GM19238 (cell line): Measurements from ENCODE around the gene ATP2C1.
A peak's percentile ranks its signal among the peaks of the same experiment; 100 is the strongest.
"Not testable (repeated sequence)": the region's sequence is repeated elsewhere in the genome, so short reads cannot be mapped to it uniquely, and the experiment has no call there.

Experiments
- DNase-seq: peaks from one replicate; pipeline ENCODE4 v3.0.0; 2011; ENCODE audit warnings: low spot score; ENCODE audit not compliant: insufficient read length

Gene ATP2C1

GRCh38 chr3:130893376-130894129 lies at the start of gene ATP2C1:
Gene ATP2C1, plus strand, starts transcription at chr3:130894084. Its CDS starts 686 bp downstream, at chr3:130894770.
- DNase-seq = peak; percentile 79

GRCh38 chr3:130844462-130844861 lies 49.4 kb upstream of the ATP2C1 start:
- DNase-seq = no peak

GRCh38 chr3:130846181-130846580 lies 47.7 kb upstream of the ATP2C1 start:
- no peak for DNase-seq

DNA sequence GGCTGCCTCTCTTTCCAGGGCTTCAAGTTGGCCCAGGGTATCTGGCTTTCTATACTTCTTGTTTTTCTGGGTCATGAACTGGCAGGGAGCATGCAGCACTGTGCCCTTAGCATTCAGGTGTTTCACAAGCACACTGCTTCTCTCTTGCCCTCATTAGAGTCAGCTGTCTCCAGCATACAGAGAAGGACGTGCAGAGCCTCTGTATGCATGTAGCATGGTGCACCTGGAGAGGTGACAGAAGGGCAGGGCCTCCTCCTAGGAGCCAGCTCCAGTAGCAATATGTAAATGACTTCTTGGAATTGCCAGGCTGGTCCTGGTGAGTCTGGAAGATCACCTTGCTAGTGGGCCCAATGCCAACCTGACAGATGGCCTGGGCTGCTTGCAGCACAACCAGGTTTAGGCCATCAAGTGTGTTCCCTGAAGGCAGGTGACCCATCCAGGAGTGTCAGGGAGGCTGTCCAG lies 44.8 kb upstream of the ATP2C1 start:
- no peak for DNase-seq

DNA sequence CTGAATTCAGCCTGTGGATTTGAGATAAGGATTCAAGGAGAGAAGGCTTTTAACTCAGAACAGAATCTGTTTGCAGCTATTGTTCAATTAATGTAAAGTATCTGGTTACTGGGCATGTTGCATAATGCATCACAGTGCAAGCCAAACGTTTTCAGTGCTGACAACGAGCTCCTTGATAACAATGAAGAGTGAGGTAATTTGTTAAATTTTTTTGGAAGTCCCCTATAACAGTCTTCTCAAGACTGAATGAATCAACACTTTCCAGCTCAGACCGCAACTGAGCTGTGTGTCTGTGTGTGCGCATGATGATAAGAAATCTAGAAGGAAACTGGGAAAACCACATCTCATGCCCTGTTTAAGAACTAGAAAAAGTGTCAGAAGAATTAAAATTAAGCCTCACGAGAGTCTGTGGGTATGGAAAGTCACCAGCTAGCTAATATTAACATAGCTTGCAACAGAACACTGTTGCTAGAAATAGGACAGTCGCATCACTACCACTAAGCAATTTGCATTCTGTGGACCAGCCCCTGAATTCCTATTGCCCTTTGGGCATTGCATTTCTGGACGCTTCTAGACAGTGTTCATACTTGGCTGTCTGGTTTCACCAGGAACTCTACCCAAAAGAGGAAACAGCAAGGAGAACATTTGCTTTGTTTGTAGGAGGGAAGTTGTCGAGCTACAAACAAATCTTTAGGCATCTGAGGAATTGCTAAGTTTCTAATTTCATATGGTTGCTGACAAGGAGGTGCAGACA lies 43.7 kb upstream of the ATP2C1 start:
- DNase-seq = no peak

DNA sequence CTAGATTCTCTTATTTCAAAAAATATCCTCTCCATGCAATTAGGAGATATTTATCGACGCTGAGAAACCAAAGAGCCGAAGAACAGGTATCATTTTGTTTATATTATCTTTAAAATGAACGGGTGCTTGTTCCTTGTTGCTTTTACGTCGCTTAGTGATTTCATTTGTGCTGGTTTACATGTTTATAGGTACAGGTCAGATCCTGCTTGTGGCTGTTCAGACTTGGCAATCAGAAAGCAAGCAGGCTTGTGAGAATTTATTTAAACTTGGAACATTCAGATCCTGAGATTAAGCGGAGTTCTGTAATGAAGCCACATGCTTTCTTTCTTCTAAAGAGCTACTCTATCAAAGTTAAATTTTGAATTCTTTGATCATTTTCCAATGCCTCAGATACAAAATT lies 43.0 kb upstream of the ATP2C1 start:
- no peak for DNase-seq

- DNase-seq = no peak
Observed at GRCh38 chr3:130851277-130851676, 42.6 kb upstream of the ATP2C1 start.

- DNase-seq = no peak
Observed at GRCh38 chr3:130853581-130853980, 40.3 kb upstream of the ATP2C1 start.

DNA sequence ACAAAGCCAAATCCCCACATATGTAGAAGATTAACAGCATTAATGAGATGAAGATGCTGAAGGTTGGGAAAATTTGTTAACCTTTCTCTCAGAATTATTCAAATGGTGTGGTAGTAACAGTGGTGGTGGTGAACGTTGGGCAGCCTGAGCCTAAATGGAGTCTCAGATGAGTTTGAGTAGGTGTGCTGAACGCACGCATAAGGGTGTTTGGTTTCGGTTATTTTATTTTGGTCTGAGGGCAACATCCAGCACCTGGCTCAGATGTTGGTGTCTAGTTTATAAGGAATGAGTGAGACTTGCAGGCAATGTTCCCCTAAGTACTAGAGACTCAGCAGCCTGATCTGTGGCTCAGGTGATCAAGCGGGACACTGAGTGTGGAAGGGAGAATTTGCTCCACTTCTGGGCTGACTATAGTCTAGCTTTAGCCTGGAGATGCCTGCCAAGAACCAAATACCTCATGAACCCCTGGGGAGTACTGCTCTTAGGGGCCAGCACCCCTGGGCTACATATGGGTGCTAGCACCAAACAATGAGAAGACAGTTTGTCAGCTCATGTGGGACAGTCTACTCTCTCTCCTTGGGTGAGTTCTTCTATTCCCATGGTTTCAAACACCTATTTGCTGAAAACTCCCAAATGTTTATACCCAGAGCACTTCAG lies 39.5 kb upstream of the ATP2C1 start:
- no peak for DNase-seq

DNA sequence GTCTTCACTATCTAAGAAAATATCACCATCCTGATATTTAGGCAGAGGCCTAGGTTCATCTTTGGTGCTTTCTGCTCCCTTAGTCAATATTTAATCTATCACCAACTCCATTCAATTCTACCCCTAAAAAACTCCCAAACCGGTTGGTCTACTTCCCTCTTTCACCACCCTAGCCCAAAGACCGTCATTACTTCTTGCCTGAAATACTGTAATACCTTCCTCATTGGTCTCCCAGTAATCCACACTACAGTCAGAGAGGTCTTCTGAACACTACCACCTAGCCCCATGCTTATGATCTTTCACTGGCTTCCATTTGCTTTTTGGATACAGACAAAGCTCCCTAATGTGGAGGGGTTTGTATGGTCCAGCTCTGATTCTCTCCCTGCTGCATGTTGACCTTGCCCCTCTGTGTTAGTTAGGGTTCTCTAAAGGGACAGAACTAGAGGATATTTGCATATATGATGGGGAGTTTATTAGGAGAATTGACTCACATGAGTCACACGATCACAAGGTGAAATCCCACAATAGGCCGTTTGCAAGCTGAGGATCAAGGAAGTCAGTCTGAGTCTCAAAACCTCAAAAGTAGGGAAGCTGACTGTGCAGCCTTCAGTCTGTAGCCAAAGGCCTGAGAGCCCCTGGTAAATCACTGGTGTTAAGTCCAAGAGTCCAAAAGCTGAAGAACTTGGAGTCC lies 36.4 kb upstream of the ATP2C1 start:
- no peak for DNase-seq

GRCh38 chr3:130862130-130862529 lies 31.8 kb upstream of the ATP2C1 start:
- not testable (repeated sequence) for DNase-seq

DNA sequence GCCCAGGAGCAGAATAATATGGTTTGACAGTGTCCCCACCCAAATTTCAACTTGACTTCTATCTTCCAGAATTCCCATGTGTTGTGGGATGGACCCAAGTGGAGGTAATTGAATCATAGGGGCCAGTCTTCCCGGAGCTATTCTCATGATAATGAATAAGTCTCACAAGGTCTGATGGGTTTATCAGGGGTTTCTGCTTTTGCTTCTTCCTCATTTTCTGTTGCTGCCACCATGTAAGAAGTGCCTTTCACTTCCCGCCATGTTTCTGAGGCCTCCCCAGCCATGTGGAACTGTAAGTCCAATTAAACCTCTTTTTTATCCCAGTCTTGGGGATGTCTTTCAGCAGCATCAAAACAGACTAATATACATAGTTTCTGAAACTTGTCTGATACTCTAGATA lies 28.4 kb upstream of the ATP2C1 start:
- DNase-seq = no peak

DNA sequence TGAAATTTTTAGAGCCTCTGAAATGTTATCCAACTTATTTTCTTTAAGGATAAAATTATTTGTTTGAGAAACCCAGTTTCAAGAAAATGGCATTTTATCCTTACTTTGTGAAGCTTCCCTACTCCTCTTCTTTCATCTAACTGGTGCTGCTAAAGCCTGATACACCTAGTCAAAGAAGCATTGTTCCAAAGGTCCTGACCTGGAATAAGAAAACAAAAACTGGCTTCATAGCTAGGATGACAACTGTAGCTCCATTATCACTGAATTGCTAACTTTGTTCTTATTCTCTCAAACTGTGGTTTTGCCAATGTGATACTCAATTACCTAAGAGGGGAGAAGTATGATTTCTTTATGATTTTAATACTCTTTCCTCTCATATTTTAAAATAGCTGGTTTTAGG lies 27.6 kb upstream of the ATP2C1 start:
- DNase-seq = no peak

- no peak for DNase-seq
Observed at GRCh38 chr3:130870423-130870822, 23.5 kb upstream of the ATP2C1 start.

DNA sequence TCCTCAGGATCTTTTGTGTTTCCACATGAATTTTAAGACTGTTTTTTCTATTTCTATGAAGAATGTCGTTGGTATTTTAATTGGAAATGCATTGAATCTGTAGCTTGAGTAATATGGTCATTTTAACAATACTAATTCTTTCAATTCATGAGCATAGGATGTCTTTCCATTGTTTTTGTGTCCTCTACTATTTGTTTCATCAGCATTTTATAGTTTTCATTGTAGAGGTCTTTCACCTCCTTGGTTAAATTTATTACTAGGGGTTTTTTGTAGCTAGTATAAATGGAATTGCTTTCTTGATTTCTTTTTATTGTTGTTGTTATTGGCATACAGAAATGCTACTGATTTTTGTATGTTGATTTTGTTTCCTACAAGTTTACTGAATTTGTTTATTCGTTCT lies 17.3 kb upstream of the ATP2C1 start:
- DNase-seq = no peak

DNA sequence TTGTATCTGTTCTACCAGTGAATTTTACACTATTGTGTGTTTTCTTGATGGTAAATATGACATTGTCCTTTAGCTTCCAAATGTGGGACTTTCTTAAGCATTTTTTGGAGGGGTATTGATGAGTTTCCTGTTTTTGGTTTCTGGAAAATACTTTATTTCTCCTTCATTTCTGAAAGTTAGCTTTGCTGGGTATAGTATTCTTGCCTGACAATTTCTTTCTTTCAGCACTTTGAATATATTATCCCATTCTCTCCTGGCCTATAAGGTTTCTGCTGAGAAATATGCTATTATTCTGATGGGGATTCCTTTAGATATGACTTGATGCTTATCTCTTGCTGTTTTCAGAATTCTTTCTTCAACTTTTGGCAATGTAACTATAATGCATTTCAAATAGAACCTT lies 15.4 kb upstream of the ATP2C1 start:
- no peak for DNase-seq

DNA sequence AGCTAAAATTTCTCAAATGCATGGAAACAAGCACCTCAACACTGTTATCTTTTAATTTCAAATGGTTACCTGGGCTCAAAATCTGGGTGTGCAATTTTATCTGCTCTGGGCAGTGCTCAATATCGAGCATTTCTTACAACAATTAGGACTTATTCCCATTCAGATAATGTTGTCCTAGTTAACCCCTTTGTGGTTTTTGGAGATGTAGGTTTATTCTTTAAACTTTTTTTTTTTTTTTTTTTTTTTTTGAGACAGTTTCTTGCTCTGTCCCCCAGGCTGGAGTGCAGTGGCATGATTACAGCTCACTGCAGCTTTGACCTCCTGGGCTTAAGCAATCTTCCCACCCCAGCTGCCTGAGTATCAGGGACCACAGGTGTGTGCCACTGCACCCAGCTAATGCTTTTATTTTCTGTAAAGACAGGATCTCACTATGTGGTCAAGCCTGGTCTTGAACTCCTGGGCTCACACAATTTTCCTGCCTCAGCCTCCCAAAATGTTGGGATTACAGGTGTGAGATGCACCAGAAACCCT lies 4.4 kb upstream of the ATP2C1 start:
- DNase-seq = no peak

GRCh38 chr3:130892759-130893375 lies 1.0 kb upstream of the ATP2C1 start:
- peak; percentile 39 for DNase-seq

DNA sequence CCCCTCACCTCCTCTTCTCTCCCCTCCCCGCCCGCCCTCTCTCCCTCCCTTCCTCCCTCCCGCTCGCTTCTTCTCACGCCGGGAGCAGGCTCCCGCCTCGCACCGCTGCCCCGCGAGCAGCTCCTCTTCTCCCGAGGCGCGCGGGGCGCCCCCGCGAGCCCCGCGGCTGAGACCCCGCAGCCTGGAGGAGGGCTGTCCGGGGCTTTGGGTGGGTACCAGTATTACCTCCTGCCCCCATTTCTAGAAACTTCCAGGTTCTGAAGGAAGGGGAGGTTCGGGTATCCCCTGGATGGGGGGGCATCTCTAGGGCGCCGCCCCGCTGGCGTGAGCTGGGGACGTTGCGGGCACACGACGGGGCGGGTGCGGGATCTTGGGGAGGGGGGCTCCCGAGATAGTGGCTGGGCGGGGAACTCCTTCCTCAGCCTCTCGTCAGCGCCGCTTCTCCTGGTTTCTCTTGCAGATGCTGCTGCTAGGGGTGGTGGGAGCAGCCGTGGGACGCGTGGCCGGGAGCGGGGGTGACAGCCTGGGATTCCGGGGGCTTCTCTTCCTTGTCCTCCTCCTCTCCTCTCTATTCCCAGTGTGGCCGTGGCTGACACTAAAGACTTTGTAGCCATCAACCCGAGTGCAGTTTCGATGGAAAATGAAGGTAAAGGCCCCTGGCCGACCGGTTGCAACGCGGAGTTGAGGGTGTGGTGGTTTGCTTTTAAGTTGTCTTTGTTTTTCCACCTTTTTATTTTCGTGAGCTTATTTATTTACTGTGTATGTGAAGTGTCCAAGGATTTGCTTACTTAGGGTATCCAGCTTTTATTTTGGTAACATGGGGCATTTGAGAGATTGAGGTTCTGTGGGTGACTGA lies 474 bp downstream of the ATP2C1 start:
- peak; percentile 11 for DNase-seq

DNA sequence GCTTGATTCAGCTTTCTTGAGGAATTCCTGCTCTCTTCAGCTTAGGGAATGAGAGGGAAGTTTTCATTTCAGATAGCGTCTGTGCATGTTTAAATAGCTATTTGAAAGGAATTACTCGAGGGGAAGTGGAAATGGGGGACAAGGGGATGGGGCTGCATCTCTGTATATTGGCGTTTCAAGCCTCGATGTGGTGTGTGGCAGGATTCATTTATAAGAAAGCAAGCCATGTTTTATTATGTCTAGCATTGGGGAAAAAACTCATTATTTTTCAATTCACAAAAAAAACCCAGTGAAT lies 1.0 kb downstream of the ATP2C1 start:
- no peak for DNase-seq
